Umbilical cord (tissue), 2 donors: Measurements from ENCODE around the gene CAPN13. TPM values are rescaled to one million over a fixed set of nuclear protein-coding genes. Genes with fewer than 3 reads are reported as not detected.

Source experiments
- DNase-seq: peaks from one replicate; pipeline ENCODE4 v3.0.0-alpha.2; 2015; ENCODE audit warnings: low spot score
- total RNA-seq: library from RNA; depleted of rRNA; stranded (reverse); fragments of >200 nt; gene quantifications from one replicate; pipeline ENCODE4 v1.2.3, GENCODE V29; 2014; ENCODE audit warnings: low replicate concordance; ENCODE audit not compliant: insufficient read depth

The CAPN13 gene
- total RNA-seq, 1 donor from 2014 or later, result not detected

- no peak for DNase-seq
Measured at GRCh38 chr2:30730736-30731647, 76.3 kb downstream of the CAPN13 start.

- DNase-seq, result no peak
Measured at GRCh38 chr2:30729031-30729430, 78.2 kb downstream of the CAPN13 start.

GRCh38 chr2:30722936-30723725 is 84.1 kb downstream of the CAPN13 start:
- DNase-seq, result no peak

GRCh38 chr2:30721668-30722647 is 85.3 kb downstream of the CAPN13 start:
- DNase-seq, result no peak

- no peak for DNase-seq
Measured at GRCh38 chr2:30721241-30721640, 86.0 kb downstream of the CAPN13 start.

GRCh38 chr2:30717081-30717650 is 90.1 kb downstream of the CAPN13 start:
- DNase-seq, result no peak

- no peak for DNase-seq
Measured at GRCh38 chr2:30716123-30716900, 90.9 kb downstream of the CAPN13 start.

GRCh38 chr2:30714811-30715709 is 92.2 kb downstream of the CAPN13 start:
- no peak for DNase-seq

- no peak for DNase-seq
Measured at GRCh38 chr2:30713698-30714097, 93.5 kb downstream of the CAPN13 start.

GRCh38 chr2:30711646-30712085 is 95.6 kb downstream of the CAPN13 start:
- peak; percentile 76 for DNase-seq

- DNase-seq, result no peak
Measured at GRCh38 chr2:30710461-30710860, 96.8 kb downstream of the CAPN13 start.

- no peak for DNase-seq
Measured at GRCh38 chr2:30710016-30710415, 97.2 kb downstream of the CAPN13 start.

- no peak for DNase-seq
Measured at GRCh38 chr2:30709516-30709915, 97.7 kb downstream of the CAPN13 start.

GRCh38 chr2:30708491-30709290 is 98.6 kb downstream of the CAPN13 start:
- peak; percentile 51 for DNase-seq

GRCh38 chr2:30707304-30707903 is 99.8 kb downstream of the CAPN13 start:
- DNase-seq, result no peak

GRCh38 chr2:30706534-30707303 is 100.5 kb downstream of the CAPN13 start:
- peak; percentile 62 for DNase-seq
